Activated naive CD4-positive, alpha-beta T cell treated with anti-CD3 and anti-CD28 coated beads, Interleukin-2, amount 10 ng/mL, durations not matched to agents 7 days and 5 days (primary cell): ENCODE data around the gene RIIAD1.

Experiments used
- CTCF ChIA-PET: fragments of 350-600 bp; sonication (Branson Sonifier 250); formaldehyde crosslinking; loops from one replicate; lab custom pipeline; 2021; ENCODE audit warnings: antibody characterized with exemption; lab: Charles Lee
- DNase-seq: peaks from one replicate; pipeline ENCODE4 v3.0.0-alpha.2; 2020
- H3K27ac Mint-ChIP-seq: one replicate; pipeline ENCODE4 v1.8.0; 2021; ENCODE audit warnings: mild to moderate bottlenecking, moderate library complexity, mixed read lengths
- H3K27me3 Mint-ChIP-seq: one replicate; pipeline ENCODE4 v1.8.0; 2021; ENCODE audit warnings: mild to moderate bottlenecking, mixed read lengths
- H3K36me3 Mint-ChIP-seq: one replicate; pipeline ENCODE4 v1.8.0; 2021; ENCODE audit warnings: mixed read lengths
- H3K4me1 Mint-ChIP-seq: one replicate; pipeline ENCODE4 v1.8.0; 2021; ENCODE audit warnings: mixed read lengths
- H3K4me3 Mint-ChIP-seq: one replicate; pipeline ENCODE4 v1.8.0; 2021; ENCODE audit warnings: mild to moderate bottlenecking, moderate library complexity, mixed read lengths
- H3K9me3 Mint-ChIP-seq: one replicate; pipeline ENCODE4 v1.8.0; 2021; ENCODE audit warnings: mixed read lengths

The RIIAD1 gene

DNA sequence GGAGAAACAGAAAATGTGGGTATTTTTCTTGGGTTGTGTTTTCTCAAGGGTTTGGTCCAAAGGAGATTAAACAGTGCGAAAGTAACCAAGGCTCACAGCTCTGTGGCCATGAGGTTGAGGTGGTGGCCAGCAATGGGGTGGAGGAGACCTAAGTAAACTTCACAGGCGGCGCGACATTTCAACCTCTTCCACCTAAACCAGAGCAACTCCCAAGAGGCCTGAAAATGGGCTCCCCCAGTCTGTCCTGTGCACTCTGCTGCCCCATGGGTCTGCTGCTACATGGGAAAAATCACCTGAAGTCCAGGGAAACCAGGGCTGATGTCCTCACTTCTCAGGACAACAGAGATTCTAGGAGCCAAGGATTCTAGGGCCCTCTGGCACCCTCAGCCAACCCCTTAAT is 17.1 kb upstream of the RIIAD1 start:
- DNase-seq: no peak
- peaks cover 2% of the 10 kb centered on the region for H3K36me3 Mint-ChIP-seq
- no peaks in the 10 kb centered on the region for H3K9me3 Mint-ChIP-seq
- peaks cover 10% of the 10 kb centered on the region for H3K4me1 Mint-ChIP-seq
- no peak overlapping the region for H3K27ac Mint-ChIP-seq
- H3K4me3 Mint-ChIP-seq: no peak overlapping the region
- peaks cover 16% of the 10 kb centered on the region for H3K27me3 Mint-ChIP-seq
- CTCF ChIA-PET: no interaction called here

DNA sequence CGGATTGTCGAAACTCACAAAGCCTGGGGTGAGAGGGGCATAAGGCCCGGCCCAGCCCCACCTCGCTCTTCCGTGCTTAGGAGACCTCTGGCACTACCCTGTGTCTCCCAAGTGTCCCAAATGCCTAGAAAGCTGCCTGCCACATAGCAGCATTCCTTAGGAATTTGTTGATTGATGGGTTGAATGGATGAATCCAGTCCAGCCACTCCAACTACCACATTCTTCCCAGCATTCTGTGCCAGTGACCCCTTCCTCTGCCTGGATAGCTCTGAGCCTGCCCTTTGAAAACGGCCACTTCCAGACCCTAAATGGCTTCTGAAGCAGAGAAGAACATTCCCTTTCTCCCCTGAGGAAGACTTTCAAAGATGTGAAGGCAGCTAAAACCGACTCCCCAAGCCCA is 16.2 kb upstream of the RIIAD1 start:
- H3K4me1 Mint-ChIP-seq: peaks cover 10% of the 10 kb centered on the region
- CTCF ChIA-PET: no interaction called here
- peaks cover 2% of the 10 kb centered on the region for H3K36me3 Mint-ChIP-seq
- H3K27me3 Mint-ChIP-seq: peaks cover 25% of the 10 kb centered on the region
- H3K4me3 Mint-ChIP-seq: no peak overlapping the region
- no peak overlapping the region for H3K27ac Mint-ChIP-seq
- H3K9me3 Mint-ChIP-seq: no peaks in the 10 kb centered on the region
- DNase-seq: no peak

GRCh38 chr1:151705753-151706463 is 15.4 kb upstream of the RIIAD1 start:
- peaks cover under 1% of the 10 kb centered on the region for H3K36me3 Mint-ChIP-seq
- H3K27ac Mint-ChIP-seq: no peak overlapping the region
- no peak overlapping the region for H3K4me3 Mint-ChIP-seq
- DNase-seq: no peak
- CTCF ChIA-PET: no interaction called here
- peaks cover 26% of the 10 kb centered on the region for H3K27me3 Mint-ChIP-seq
- no peaks in the 10 kb centered on the region for H3K9me3 Mint-ChIP-seq
- peaks cover 10% of the 10 kb centered on the region for H3K4me1 Mint-ChIP-seq

- peak overlapping the region; percentile 49 for H3K27ac Mint-ChIP-seq
- peaks cover 10% of the 10 kb centered on the region for H3K4me1 Mint-ChIP-seq
- no peaks in the 10 kb centered on the region for H3K9me3 Mint-ChIP-seq
- CTCF ChIA-PET: no interaction called here
- H3K4me3 Mint-ChIP-seq: no peak overlapping the region
- no peaks in the 10 kb centered on the region for H3K36me3 Mint-ChIP-seq
- H3K27me3 Mint-ChIP-seq: peaks cover 30% of the 10 kb centered on the region
- DNase-seq: no peak
Observed at GRCh38 chr1:151706464-151707415, 14.6 kb upstream of the RIIAD1 start.

- DNase-seq: no peak
- Mint-ChIP-seq H3K4me1 (peaks cover 10% of the 10 kb centered on the region), H3K27ac (no peak overlapping the region), H3K27me3 (peaks cover 36% of the 10 kb centered on the region), H3K9me3 (no peaks in the 10 kb centered on the region), H3K36me3 (no peaks in the 10 kb centered on the region), H3K4me3 (no peak overlapping the region)
- CTCF ChIA-PET: interaction anchor here (0.6 kb wide), 1 partner anchor 90 kb away, joined by 4 read pairs; no protein-coding TSS in a partner anchor
Observed at GRCh38 chr1:151707541-151708065, 13.7 kb upstream of the RIIAD1 start.

DNA sequence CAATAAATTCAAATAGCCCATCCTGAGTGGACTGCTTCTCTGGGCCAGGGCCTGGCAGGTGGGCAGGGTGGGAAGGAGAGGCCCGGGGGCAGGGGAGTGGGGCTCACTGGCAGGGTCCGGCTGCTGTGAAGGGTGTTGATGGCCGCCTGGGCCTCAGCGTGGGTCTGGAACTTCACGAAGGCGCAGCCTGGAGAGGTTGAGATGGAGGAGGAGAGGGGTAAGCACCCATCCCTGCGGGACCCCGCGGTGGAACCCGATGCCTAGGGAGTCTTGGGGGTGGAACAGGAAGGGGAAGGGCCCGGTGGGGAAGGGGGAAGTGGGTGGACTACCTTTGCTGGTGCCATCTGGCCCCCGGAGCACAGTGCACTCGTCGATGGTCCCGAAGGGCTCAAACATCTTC is 12.4 kb upstream of the RIIAD1 start:
- Mint-ChIP-seq H3K4me1 (peaks cover 6% of the 10 kb centered on the region), H3K27me3 (peaks cover 49% of the 10 kb centered on the region), H3K27ac (no peak overlapping the region), H3K4me3 (no peak overlapping the region), H3K36me3 (no peaks in the 10 kb centered on the region), H3K9me3 (no peaks in the 10 kb centered on the region)
- no peak for DNase-seq
- CTCF ChIA-PET: interaction anchor here (1.3 kb wide), 1 partner anchor 26 kb away, joined by 3 read pairs; no protein-coding TSS in a partner anchor

DNA sequence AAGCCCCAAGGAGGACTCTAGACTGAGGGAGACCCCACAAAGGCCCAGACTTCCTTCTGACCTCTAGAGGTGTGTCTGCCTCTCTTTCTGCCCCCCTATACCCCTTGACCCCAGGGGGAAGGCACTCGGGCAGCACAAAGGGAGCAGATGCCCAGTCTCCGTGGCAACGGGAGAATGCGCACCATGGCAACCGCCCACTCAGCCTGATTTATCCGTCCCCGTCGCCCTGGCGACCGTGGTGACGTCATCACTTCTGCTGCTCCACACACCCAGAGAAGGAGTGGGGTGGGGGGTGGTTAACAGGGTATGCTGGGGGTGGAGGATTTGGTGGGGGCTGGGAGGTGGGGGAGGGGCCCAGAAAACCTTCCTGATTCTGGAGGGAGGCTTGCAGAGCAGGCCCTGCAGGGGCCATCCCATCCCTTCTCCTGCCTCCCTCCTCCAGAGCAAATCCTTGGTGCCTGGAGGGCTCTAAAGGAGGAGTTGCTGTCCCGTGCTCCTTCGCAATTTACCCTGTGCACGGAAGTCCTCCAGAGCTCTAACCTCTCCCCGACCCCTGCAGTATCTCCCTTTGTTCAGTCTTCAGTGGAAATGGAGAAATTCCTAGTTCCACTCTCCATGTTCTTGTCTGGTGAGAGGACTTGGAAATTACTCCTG is 11.0 kb upstream of the RIIAD1 start:
- H3K27ac Mint-ChIP-seq: no peak overlapping the region
- DNase-seq: peak; percentile 35
- H3K4me1 Mint-ChIP-seq: peaks cover 6% of the 10 kb centered on the region

GRCh38 chr1:151711044-151711800 is 10.1 kb upstream of the RIIAD1 start:
- H3K9me3 Mint-ChIP-seq: no peaks in the 10 kb centered on the region
- no peak overlapping the region for H3K4me3 Mint-ChIP-seq
- DNase-seq: no peak
- CTCF ChIA-PET: interaction anchor here (1.8 kb wide), 1 partner anchor 125 kb away, joined by 4 read pairs; no protein-coding TSS in a partner anchor
- no peaks in the 10 kb centered on the region for H3K36me3 Mint-ChIP-seq
- H3K27ac Mint-ChIP-seq: no peak overlapping the region
- peaks cover 66% of the 10 kb centered on the region for H3K27me3 Mint-ChIP-seq
- peaks cover 6% of the 10 kb centered on the region for H3K4me1 Mint-ChIP-seq

More for the DNA sequence above, 11.0 kb upstream of the RIIAD1 start:
- no peaks in the 10 kb centered on the region for H3K9me3 Mint-ChIP-seq
- no peaks in the 10 kb centered on the region for H3K36me3 Mint-ChIP-seq
- H3K4me3 Mint-ChIP-seq: no peak overlapping the region
- peaks cover 63% of the 10 kb centered on the region for H3K27me3 Mint-ChIP-seq
- CTCF ChIA-PET: interaction anchor here (1.3 kb wide), 1 partner anchor 24 kb away, joined by 3 read pairs; no protein-coding TSS in a partner anchor

- Mint-ChIP-seq H3K27ac (no peak overlapping the region), H3K4me3 (no peak overlapping the region), H3K4me1 (peaks cover 4% of the 10 kb centered on the region), H3K36me3 (no peaks in the 10 kb centered on the region), H3K9me3 (no peaks in the 10 kb centered on the region), H3K27me3 (peaks cover 69% of the 10 kb centered on the region)
- CTCF ChIA-PET: interaction anchor here (1.8 kb wide), 1 partner anchor 125 kb away, joined by 4 read pairs; no protein-coding TSS in a partner anchor
- no peak for DNase-seq
Observed at GRCh38 chr1:151711951-151712350, 9.4 kb upstream of the RIIAD1 start.

GRCh38 chr1:151713044-151713443 is 8.3 kb upstream of the RIIAD1 start:
- no peaks in the 10 kb centered on the region for H3K36me3 Mint-ChIP-seq
- CTCF ChIA-PET: interaction anchor here (1.8 kb wide), 1 partner anchor 123 kb away, joined by 4 read pairs; no protein-coding TSS in a partner anchor
- no peak overlapping the region for H3K27ac Mint-ChIP-seq
- peaks cover 78% of the 10 kb centered on the region for H3K27me3 Mint-ChIP-seq
- DNase-seq: no peak
- no peak overlapping the region for H3K4me3 Mint-ChIP-seq
- H3K9me3 Mint-ChIP-seq: no peaks in the 10 kb centered on the region
- peaks cover 5% of the 10 kb centered on the region for H3K4me1 Mint-ChIP-seq

DNA sequence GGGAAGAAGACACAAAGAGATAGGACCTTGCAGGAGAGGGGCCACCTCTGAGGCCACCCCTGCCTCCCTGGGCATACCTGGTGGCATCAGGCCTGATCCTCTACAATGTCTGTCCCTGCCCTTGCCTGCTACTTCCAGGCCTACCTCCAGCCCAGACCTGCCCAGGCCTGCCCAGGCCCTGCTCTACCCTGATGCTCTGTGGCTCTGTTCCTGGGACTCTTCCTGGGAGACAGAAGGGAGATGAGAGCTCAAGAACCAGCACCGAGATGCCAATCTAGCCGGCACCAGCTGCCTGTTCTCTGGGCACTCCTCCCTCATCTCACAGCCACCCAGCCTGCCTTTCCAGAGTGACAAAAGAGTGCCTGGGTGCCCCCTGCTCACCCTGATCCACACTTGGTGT is 7.4 kb upstream of the RIIAD1 start:
- peaks cover 5% of the 10 kb centered on the region for H3K4me1 Mint-ChIP-seq
- DNase-seq: no peak
- peaks cover 86% of the 10 kb centered on the region for H3K27me3 Mint-ChIP-seq
- no peaks in the 10 kb centered on the region for H3K9me3 Mint-ChIP-seq
- H3K36me3 Mint-ChIP-seq: no peaks in the 10 kb centered on the region
- CTCF ChIA-PET: no interaction called here
- H3K27ac Mint-ChIP-seq: peak overlapping the region; percentile 43
- no peak overlapping the region for H3K4me3 Mint-ChIP-seq

DNA sequence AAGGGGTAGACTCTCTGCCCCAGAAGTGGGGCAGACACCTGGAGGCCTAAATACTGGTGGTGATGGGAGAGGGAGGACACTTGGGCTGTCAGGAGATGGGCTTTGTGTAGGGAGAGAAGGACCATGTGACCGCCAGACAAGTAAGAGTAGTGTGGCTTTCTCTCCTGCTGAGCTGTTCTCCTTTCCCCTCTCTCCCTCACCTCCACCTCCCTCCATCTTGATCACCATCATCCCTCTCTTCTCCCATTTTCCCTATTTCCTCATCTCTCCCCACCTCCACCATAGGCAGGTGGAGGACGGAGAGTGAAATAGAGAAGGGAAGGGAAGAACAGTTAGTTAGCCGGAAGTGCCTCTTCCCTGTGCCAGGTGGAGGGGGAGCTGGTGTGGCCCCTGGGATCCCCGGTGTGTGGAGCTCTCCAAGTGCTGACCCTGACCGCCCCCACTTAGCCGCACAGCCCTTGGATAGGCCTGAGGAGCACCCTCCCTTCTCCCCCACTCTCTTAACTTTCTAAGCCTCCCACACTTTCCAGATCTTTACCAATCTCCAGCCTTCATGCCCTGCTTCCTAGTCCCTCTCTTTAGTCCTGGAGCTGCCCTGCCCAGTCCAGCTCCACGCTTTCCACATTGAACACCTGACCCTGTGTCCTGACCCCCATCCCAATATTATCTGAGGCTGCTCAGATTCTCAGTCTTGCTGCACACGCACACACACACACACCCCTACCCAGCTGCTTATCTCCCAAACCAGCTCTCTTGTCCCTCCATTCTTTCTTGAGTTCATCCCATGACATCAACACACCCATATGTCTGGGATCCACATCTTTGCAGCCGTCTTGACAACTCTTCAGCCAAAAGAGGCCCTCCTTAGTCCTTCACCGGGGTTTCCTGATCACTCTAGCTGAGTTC is 6.2 kb upstream of the RIIAD1 start:
- Mint-ChIP-seq H3K4me3 (no peak overlapping the region), H3K27ac (no peak overlapping the region), H3K27me3 (peaks cover 86% of the 10 kb centered on the region), H3K9me3 (no peaks in the 10 kb centered on the region), H3K4me1 (peaks cover 6% of the 10 kb centered on the region), H3K36me3 (no peaks in the 10 kb centered on the region)
- no peak for DNase-seq
- CTCF ChIA-PET: no interaction called here
